ENCODE measurements around the gene RASA3. TPM values are rescaled to one million over a fixed set of nuclear protein-coding genes. Genes with fewer than 3 reads are reported as not detected.

RASA3 gene
- polyA plus RNA-seq, 1 donor from 2014 or later = 8.5 TPM

- TF ChIP-seq, protein P1, sequence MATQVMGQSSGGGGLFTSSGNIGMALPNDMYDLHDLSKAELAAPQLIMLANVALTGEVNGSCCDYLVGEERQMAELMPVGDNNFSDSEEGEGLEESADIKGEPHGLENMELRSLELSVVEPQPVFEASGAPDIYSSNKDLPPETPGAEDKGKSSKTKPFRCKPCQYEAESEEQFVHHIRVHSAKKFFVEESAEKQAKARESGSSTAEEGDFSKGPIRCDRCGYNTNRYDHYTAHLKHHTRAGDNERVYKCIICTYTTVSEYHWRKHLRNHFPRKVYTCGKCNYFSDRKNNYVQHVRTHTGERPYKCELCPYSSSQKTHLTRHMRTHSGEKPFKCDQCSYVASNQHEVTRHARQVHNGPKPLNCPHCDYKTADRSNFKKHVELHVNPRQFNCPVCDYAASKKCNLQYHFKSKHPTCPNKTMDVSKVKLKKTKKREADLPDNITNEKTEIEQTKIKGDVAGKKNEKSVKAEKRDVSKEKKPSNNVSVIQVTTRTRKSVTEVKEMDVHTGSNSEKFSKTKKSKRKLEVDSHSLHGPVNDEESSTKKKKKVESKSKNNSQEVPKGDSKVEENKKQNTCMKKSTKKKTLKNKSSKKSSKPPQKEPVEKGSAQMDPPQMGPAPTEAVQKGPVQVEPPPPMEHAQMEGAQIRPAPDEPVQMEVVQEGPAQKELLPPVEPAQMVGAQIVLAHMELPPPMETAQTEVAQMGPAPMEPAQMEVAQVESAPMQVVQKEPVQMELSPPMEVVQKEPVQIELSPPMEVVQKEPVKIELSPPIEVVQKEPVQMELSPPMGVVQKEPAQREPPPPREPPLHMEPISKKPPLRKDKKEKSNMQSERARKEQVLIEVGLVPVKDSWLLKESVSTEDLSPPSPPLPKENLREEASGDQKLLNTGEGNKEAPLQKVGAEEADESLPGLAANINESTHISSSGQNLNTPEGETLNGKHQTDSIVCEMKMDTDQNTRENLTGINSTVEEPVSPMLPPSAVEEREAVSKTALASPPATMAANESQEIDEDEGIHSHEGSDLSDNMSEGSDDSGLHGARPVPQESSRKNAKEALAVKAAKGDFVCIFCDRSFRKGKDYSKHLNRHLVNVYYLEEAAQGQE (IDR thresholded peaks at IDR 0.05; ENCODE audit: borderline replicate concordance) = no peak
- TF ChIP-seq RAD21 (conservative IDR thresholded peaks at IDR 0.05) (no peak), POLR2AphosphoS5 (IDR thresholded peaks at IDR 0.05) (no peak), CTCF (IDR thresholded peaks at IDR 0.05; ENCODE audit: poor library complexity, severe bottlenecking) (no peak), EZH2 (IDR thresholded peaks at IDR 0.05; ENCODE audit: borderline replicate concordance, insufficient read depth, low read length, poor library complexity, severe bottlenecking) (no peak), SMC3 (conservative IDR thresholded peaks at IDR 0.05; ENCODE audit: poor library complexity) (no peak), MXI1 (conservative IDR thresholded peaks at IDR 0.05; ENCODE audit: poor library complexity, severe bottlenecking) (no peak), EP300 (conservative IDR thresholded peaks at IDR 0.05; ENCODE audit: poor library complexity, severe bottlenecking) (no peak), TAF1 (IDR thresholded peaks at IDR 0.05; ENCODE audit: low read depth) (no peak)
- Histone ChIP-seq H4K20me1 (ENCODE audit: insufficient read depth) (no peaks in the 10 kb centered on the region), H3K79me2 (replicated peaks; ENCODE audit: insufficient read depth, low read length) (no peaks in the 10 kb centered on the region), H3K27me3 (ENCODE audit: insufficient read depth, low read depth, low read length) (no peaks in the 10 kb centered on the region), H3K4me3 (ENCODE audit: low read length) (no peak overlapping the region), H3K9me3 (ENCODE audit: low read length) (peaks cover 3% of the 10 kb centered on the region), H3K27ac (ENCODE audit: low read length) (no peak overlapping the region), H3K4me2 (ENCODE audit: low read length) (no peak overlapping the region), H3K36me3 (ENCODE audit: insufficient read depth, low read length) (no peaks in the 10 kb centered on the region), H3K9me2 (ENCODE audit: insufficient read depth, low read length) (no peaks in the 10 kb centered on the region), H2AFZ (ENCODE audit: low read depth, low read length) (no peak overlapping the region), H3K9ac (ENCODE audit: low read length) (no peak overlapping the region), H3F3A (ENCODE audit: insufficient read depth, low read length, poor library complexity, severe bottlenecking) (no peaks in the 10 kb centered on the region)
Measured at GRCh38 chr13:114096811-114097211, 35.6 kb downstream of the RASA3 start.

DNA sequence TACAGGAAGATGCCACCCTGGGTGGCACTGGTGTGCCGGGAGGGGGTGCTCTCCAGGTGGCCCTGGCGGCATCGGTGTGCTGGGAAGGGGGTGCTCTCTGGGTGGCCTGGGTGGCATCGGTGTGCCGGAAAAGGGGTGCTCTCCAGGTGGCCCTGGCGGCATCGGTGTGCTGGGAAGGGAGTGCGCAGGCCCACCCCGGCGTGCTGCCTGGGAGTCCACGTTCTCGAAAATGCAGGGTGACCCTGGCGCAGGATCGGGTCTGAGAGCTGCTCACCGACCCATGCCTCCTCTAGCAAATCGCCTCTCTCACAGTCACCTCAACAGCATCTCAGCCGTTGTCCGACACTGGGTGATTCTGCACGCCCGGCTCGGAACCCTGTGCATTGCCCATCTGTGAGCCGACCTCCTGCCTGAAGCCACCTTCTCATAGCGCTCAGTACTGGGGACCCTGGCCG, 36.4 kb downstream of the RASA3 start:
- H3K9me3 ChIP-seq (ENCODE audit: low read length) = peaks cover 9% of the 10 kb centered on the region
- H3K4me3 ChIP-seq (ENCODE audit: low read length) = no peak overlapping the region
- no peaks in the 10 kb centered on the region for H3F3A ChIP-seq (ENCODE audit: insufficient read depth, low read length, poor library complexity, severe bottlenecking)
- no peak overlapping the region for H3K4me2 ChIP-seq (ENCODE audit: low read length)
- no peaks in the 10 kb centered on the region for H4K20me1 ChIP-seq (ENCODE audit: insufficient read depth)
- no peak overlapping the region for H2AFZ ChIP-seq (ENCODE audit: low read depth, low read length)
- no peaks in the 10 kb centered on the region for H3K9me2 ChIP-seq (ENCODE audit: insufficient read depth, low read length)
- no peak for TF ChIP-seq EZH2 (IDR thresholded peaks at IDR 0.05; ENCODE audit: borderline replicate concordance, insufficient read depth, low read length, poor library complexity, severe bottlenecking)
- TF ChIP-seq TAF1 (IDR thresholded peaks at IDR 0.05; ENCODE audit: low read depth) = no peak
- TF ChIP-seq EP300 (conservative IDR thresholded peaks at IDR 0.05; ENCODE audit: poor library complexity, severe bottlenecking) = no peak
- H3K27ac ChIP-seq (ENCODE audit: low read length) = no peak overlapping the region
- no peaks in the 10 kb centered on the region for H3K79me2 ChIP-seq (replicated peaks; ENCODE audit: insufficient read depth, low read length)
- H3K9ac ChIP-seq (ENCODE audit: low read length) = no peak overlapping the region
- H3K36me3 ChIP-seq (ENCODE audit: insufficient read depth, low read length) = no peaks in the 10 kb centered on the region
- H3K27me3 ChIP-seq (ENCODE audit: insufficient read depth, low read depth, low read length) = no peaks in the 10 kb centered on the region
